HG02840 (cell line): ENCODE measurements around the gene UNC13D.
"Not testable (repeated sequence)": the region's sequence is repeated elsewhere in the genome, so short reads cannot be mapped to it uniquely, and the experiment has no call there.

Experiments
- ATAC-seq: cut with Tn5 transposase; IDR thresholded peaks from one replicate; pipeline ENCODE4 v1.9.1; 2021; ENCODE audit warnings: mild to moderate bottlenecking, moderate library complexity, moderate number of reproducible peaks; ENCODE audit not compliant: unreplicated experiment, low FRiP score

Gene UNC13D

DNA sequence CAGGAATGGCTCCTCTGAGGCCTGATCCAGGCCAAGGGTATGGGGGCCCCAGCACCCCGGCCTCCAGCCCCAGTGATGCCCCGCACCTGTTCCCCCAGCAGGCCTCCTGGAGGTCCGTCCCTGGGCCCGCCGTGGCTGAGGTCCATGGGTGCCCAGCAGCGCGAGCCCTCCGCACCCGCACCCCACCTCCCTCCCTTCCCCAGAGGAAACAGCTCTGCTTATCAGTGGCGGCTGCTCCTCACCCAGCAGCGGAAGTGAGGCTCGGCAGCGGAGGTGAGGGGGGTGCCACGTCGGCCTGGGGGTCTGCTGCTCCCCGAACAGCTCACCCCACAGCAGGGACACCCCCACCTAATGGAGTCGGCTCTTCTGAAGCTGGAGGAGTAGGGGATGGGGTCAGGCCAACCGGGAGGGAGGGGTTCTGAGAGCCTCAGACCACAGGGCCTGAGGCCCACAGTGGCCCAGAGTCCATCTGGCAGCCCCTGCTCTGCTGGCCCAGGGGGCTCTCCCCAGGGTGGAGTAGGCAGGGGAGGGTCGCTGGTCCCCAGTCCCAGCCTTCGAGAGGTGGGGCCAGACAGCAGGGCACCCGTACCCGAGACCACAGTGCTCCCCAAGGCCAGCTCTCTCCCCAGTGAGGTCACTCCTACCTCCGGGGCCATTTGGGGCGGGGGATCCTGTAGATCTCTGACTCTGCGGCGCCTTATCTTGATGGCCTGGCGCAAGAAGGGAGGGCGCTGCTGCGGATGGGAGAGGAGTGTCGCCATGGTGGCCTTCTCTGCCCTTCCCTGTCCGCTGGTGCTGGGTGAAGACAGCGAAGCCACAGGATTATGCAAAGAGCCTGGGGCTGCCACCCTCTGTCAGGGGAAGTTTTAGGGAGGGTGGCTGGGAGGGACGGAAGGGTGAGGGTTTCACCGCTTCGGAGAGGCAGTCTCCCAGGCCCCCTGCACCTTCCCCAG is at the start of gene UNC13D:
TSS of gene UNC13D (minus strand) at position 828 of the 953 bp plus-strand sequence. CDS start at position 761, 67 bp downstream.
- ATAC-seq: no peak

DNA sequence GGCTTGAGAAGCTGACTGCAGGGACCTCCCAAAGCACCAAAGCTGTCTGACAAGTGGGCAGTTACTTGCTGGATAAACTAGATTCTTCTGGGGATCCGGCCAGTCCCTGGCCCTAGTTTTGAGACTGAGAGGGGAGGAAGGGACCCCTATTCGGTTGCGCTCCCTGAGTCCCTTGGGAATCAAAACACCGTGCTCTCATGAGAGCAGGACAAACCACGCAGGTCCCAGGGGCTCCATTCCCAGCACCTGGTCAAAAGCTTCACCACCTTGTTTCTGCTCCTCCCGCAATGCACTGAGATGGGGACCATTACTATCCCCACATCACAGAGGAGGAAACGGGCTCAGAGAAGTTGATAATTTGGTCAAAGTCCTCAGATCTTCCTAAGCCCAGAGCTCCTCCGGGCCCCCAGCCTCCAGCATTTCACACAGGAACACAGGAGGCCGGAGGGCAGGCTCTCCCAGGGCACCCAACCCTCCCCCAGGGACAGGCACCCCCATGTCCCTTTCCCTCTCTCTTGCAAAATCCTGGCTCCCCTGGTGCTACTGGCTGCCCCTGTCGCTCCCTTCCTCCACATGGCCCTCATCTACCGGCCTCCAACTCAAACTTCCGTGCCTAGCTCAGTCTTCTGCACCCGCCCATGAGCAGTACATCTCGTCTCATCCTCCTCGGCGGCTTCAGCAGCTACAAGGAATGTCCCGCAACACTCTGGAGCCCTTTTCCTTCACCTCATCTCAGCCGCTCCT is 49.3 kb upstream of the UNC13D start:
- no peak for ATAC-seq

DNA sequence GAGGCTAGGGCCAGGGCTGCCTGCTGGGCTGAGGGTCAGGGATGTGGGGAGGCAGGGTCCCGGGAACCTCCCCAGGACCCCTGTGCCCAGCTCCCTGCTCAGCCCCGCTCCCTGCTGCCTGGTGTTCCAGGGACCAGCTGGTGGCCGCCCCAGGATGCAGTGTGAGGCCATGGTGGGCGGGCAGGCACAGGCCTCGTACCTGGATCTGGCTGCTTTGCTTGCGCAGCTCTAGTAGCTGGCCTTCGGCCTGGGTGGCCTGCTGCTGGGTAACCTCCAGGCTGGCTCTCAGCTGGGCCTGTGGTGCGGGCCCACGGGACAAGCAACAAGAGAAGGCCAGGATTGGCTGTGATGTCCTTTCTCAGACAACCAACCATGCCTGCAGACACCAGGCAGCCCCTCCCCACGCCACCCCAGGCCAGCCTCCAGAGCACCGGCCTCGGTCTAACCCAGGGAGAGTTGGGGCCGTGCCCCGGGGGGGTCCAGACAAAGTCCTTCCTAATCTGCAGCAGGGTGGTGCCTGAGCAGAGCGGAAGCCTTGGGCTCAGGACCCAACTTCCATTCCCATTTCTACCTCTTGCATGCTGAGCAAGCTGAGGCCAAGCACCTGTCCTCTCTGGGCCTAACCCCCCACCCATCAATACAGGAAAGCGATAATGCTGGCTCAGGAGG is 48.5 kb upstream of the UNC13D start:
- no peak for ATAC-seq

DNA sequence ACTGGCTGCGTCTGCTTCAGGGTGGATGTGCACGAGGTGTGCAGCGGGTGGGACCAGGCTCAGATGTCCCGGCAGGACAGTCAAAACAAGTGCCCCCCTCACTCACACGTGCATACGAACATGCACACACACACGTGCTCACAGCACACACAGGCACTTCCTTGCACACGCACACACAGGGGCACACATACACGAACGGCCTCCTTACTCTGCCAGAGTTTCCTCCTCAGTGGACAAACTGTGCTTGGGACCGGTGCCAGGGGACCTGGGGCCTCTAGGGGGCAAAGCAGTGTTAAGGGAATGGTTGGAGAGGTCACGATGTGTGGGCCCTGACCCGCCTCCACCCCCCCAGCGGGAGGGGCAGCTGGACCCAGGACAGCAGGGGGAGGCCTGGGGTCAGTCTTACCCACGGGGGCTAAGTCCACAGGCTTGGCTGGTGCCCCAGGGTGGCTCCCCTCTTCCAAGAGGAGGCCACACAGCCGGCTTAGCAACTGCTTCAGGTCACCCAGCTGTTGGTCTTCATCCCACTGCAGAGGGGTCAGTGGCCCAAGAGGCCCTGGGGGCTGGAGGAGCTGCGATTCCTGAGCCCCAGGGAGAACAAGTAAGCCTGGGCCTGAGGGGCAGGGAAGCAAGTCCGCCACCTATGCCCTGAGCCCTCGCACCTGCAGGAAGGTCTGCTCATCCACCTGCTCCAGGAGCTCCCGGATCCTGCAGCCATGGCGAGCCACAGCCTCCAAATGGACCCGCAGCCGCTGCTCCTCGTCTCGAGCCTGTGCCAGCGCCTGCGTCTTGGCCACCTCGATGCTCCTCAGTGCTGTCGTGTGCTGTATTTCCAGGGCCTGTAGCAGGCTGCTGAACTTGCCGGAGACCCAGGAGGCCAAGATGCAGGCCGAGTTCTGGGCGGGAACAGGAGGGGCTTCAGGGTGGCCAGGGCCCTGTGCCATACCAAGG is 47.7 kb upstream of the UNC13D start:
- no peak for ATAC-seq

DNA sequence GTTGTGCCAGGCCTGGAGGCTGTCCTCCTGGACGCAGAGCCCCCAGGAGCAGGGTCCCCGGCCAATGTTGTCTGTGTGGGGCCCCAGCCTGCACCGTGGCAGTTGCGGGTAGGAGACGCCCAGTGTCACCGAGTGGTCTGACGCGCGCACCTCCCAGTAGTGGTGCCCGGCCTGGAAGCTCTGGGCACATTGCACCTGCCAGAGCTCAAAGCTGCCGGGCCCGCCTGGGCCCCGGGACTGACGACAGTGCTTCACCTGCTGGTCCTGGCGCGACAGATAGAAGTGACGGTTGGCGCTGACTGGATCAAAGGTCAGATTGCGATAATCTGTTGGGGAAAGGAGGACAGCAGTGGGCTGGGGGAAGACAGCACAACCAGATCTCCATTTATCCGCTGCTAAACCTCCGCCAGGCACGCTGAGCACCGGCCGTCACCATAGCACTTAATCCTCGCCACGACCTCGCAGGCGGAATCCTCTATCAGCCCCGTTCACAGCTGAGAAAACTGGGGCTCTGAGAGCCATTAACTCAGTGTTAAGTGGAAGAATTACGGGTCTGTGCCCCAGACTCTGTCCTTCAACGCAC is 46.9 kb upstream of the UNC13D start:
- no peak for ATAC-seq

DNA sequence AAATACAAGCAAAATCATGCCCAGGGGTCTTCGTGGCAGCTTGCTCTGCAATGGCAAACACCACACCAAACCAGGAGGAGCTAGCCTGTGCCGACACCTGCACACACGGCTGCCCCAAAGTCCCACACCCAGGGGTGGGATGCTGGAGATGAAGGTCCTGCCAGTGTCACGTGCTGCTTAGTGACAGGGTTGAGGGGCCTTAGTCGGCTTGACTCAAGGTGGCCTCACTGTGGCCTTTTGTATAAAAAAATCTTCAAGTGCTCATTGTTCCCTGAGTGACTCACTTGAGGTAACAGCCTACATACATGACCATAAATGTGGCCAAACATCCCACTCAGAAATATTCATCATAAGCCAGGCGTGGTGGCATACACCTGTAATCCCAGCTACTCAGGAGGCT is 45.2 kb upstream of the UNC13D start:
- no peak for ATAC-seq

DNA sequence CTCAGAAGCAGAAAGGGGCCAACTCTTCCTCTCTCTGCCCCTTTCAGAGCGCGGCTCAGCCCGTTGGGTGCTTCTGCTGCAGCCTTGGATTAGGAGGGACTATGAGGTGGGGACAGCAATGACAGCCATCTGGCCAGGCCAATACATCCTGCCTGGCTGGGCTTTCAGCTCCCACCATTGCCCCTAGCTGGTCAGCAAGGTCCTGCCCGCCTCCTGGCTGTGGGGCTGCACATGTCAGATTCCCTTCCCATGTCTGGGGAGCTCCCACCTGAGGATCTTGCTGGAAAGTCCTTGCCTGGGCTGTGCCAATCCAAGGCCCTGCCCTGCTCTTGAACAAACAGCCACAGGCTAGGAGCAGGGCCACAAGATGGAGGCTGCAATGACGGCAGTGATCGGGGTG is 44.3 kb upstream of the UNC13D start:
- ATAC-seq: no peak

DNA sequence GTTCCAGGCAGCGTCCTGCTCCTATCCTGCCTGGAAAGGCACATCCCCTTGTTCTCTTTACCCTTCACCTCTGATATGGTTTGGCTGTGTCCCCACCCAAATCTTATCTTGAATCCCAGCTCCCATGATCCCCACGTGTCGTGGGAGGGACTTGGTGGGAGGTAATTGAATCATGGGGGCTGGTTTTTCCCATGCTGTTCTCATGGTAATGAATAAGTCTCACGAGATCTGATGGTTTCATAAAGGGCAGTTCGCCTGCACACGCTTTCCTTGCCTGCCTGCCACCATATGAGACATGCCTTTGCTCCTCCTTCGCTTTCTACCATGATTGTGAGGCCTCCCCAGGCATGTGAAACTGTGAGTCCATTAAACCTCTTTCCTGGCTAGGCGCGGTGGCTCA is 41.7 kb upstream of the UNC13D start:
- ATAC-seq: not testable (repeated sequence)

DNA sequence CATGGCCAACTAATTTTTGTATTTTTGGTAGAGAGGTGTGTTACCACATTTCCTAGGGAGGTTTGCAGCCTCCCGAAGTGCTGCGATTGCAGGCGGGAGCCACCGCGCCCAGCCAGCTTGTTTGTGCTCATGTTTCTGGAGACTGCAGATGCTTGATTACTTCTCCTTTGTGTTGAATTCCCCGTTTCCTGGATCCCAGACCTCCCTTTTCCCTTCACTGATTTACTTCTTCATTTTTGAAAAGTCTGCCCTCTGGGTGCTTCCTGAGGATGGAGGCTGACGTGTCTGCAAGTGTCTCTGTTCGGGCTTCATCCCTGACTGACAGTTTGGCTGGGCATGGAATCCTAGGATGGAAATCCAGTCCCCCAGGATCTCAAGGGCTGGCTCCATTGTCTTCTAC is 41.2 kb upstream of the UNC13D start:
- no peak for ATAC-seq

DNA sequence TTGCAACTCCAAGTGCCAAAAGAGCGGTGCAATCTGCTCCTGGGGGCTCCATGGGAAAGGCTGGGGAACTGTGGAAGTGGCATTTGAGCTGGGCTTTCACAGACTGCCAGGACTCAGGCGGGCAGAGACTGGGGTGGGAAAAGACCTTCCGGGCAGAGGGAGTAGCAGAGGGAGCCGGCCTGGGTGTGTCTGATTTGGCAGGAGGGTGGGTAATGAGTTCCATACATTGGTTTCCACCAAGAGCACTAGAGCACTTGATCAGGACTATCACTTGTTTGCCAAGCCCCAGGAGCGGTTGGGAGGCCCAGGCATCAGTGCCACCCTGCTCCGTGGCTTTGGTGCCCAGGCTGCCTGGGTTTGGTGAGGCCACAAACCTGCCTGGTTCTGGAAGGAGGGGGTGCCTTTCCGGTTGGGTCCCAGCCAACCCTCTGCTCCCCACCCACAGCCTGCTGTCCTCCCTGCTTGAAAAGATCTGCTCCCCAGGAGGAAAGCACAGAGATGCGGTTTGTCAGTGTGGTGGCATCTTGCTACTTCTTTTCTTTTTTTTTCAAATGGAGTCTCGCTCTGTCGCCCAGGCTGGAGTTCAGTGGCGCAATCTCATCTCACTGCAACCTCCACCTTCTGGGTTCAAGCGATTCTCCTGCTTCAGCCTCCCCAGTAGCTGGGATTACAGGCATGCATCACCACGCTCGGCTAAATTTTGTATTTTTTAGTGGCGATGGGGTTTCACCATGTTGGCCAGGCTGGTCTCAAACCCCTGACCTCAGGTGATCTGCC is 37.7 kb upstream of the UNC13D start:
- no peak for ATAC-seq

DNA sequence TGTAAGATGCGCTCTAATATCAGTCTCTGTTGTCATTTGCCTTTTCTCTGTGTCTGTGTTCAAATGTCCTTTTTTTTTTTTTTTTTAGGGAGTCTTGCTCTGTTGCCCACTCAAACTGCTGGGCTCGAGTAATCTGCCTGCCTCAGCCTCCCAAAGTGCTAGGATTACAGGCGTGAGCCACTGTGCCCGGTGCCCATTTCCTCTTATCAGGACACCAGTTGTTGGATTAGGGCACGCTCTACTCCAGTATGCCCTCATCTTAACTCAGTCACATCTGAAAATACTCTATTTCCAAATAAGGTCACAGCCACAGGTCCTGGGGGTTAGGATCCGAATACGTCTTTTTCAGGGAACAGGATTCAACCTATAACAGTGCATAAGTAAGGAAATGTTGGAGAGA is 36.1 kb upstream of the UNC13D start:
- ATAC-seq: no peak

DNA sequence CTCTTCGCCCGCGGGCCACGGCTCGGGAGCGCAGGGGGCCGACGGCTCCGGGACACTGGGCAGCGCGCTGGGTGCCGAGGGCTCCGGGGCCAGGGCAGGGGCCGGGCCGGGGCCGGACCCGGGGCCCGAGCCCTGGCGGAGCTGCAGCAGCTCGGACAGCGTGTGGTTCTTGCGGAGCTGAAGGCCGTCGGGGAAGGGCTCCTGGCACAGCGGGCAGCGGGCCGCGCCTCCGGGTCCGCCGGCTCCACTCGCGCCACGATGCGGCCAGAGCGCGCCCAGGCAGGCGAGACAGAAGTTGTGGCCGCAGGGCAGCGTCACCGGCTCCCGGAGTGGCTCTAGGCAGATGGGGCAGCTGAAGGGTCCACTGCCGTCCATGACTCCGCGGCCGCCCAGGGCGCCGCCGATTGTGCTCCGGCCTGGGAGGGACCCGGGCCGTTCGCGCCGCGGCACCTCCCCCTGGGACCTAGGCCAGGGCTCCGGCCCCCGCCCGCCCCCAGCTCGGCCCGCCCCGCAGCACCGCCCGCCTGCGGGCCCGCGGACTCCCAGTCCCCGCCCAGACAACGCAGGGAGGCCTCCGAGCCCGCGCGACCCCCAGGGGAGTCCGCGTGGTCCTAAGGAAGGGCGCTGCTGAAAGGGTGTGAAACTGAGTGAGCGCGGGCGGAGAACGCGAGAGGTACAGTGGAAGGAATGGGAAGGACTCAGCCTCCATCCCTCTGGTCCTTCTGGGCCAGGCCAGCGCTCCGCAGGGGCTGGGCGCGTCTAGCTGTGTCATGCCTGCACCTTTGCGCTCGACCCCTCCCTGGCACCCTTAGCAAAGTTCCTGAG is 34.2 kb upstream of the UNC13D start, which contains the start of gene TRIM47:
TSS of gene TRIM47 (minus strand) at position 408 of the 825 bp plus-strand sequence. CDS start at position 375, 33 bp downstream.
- no peak for ATAC-seq

DNA sequence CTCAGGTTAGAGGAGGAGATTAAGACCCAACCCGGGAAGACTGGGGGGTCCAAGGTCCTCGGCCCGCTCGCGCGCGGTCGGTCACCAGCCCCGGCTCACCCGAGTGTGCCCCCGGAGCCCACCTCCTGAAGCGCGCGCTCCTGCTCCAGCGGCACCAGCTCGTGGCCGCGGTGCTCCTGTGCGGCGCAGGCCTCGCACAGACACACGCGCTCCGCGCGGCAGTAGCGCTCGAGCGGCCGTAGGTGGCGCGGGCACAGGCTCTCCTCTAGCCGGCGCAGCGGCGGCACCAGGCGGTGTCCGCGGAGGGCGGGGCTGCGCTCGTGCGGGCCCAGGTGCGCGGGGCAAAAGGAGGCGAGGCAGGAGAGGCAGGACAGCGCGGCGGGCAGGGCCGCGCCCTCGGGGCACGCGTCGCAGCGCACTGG is 33.6 kb upstream of the UNC13D start:
- no peak for ATAC-seq

DNA sequence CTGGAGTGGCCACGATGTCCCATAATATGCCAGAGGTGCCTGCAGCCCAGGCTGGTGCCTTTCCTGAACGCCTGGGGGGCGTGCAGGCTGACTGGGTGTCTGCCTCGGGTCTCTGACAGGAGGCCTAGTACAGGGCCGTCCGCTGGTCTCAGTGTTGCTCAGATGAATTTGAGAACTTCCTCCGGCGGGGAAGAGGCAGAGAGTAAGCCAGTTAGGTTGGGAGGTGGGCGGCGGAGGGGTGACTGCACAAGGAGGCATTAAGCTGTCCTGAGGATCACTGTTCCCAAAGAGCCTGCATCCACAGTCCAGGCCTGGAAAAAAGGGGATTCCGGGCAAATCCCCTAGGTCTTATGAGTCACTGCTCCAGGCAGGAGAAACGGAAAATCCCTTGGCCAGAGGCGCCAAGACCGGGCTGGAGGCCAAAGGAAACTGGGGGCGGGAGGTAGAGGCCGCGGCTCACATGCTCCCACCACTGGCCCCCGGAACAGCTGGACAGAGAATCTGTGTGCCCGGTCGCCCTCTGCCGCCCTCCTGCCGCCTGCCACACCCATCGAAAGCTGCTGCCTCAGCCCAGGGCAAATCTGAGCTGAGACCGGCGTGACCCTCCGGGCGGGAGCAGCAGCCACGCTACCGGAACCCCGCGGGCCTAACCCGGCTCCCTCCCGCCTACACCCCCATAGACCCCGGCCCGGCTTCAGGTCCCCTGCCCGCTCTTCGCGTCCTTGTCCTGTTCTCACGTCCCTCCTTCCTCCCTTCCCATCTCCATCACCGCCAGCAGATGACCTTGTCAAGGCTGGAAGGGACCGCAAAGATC is 32.9 kb upstream of the UNC13D start:
- ATAC-seq: no peak

DNA sequence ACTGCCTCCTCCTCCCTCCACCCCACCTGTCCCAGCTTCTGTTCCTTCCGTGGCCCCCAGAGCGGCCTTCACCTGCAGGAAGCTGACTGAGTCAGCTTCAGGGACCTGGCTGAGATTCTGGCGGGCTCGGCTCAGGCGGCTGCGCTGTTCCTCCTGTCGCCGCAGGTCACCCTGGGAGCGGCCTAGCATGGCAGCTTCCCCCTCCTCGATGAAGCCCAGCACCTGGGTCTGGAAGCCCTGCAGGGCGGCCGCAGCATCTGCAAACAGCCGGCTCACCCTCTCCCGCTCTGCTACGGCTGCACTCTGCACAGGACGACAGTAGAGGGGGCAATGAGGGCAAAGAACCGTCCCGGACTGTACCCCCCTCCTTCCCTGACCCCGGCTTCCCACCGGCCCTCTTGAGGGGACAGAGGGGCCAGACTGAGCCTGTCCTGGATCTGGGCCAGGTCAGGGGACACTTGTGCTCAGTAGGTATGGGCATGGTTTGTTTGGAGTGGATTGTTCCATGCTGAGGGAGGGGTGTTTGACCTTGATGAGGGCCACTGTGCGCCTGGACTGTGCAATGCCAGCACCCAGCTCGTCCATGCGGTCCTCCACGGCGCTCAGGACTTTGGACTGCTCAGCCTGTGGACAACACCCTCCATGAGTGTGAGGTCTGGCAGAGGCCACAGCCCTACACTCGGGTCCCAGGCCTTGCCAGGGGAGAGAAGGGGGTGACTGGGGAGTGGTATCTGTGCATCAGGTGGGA is 32.2 kb upstream of the UNC13D start:
- ATAC-seq: no peak

DNA sequence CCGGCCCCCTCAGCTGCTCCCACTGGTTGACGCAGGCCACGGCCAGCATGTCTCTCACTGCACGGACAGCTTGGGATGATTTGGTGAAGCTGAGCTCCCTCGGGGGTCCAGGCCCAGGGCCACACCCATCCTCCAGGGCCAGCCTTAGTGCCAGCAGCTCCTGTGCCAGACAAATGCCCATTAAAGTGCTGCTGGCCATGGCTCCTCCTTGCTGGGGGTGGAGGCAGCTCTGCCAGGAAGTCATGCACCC is 31.7 kb upstream of the UNC13D start:
- ATAC-seq: no peak
